ENCODE measurements around the gene INPP4B. TPM values are rescaled to one million over a fixed set of nuclear protein-coding genes. Genes with fewer than 3 reads are reported as not detected.

The INPP4B gene
- total RNA-seq, 1 experiment from 2014 or later = 114 TPM

- CTCF ChIA-PET = no interaction called here
- no peak for DNase-seq
- Mint-ChIP-seq H3K36me3 (ENCODE audit: insufficient read depth, unreplicated experiment) (no peaks in the 10 kb centered on the region), H3K27ac (ENCODE audit: unreplicated experiment) (no peak overlapping the region), H3K4me1 (ENCODE audit: low read depth, unreplicated experiment) (peaks cover 25% of the 10 kb centered on the region), H3K4me3 (ENCODE audit: low read depth, unreplicated experiment) (no peak overlapping the region), H3K9me3 (ENCODE audit: low read depth, unreplicated experiment) (no peaks in the 10 kb centered on the region), H3K27me3 (ENCODE audit: unreplicated experiment) (no peaks in the 10 kb centered on the region)
- intact Hi-C loops (cut with micrococcal nuclease; ENCODE audit: unreplicated experiment) = no loop called here
- BruUV-seq (replicated peaks) = no TSS peak
- no peak for TF ChIP-seq CTCF (IDR thresholded peaks at IDR 0.05; ENCODE audit: unreplicated experiment)
Measured at GRCh38 chr4:142035566-142035965, 810.5 kb downstream of the INPP4B start.

GRCh38 chr4:142034101-142034500, 812.0 kb downstream of the INPP4B start:
- CTCF ChIA-PET = no interaction called here
- H3K27me3 Mint-ChIP-seq (ENCODE audit: unreplicated experiment) = no peaks in the 10 kb centered on the region
- H3K4me3 Mint-ChIP-seq (ENCODE audit: low read depth, unreplicated experiment) = no peak overlapping the region
- no peaks in the 10 kb centered on the region for H3K36me3 Mint-ChIP-seq (ENCODE audit: insufficient read depth, unreplicated experiment)
- no TSS peak for BruUV-seq (replicated peaks)
- no peaks in the 10 kb centered on the region for H3K9me3 Mint-ChIP-seq (ENCODE audit: low read depth, unreplicated experiment)
- no peak overlapping the region for H3K27ac Mint-ChIP-seq (ENCODE audit: unreplicated experiment)
- H3K4me1 Mint-ChIP-seq (ENCODE audit: low read depth, unreplicated experiment) = peaks cover 25% of the 10 kb centered on the region
- intact Hi-C loops (cut with micrococcal nuclease; ENCODE audit: unreplicated experiment) = no loop called here
- TF ChIP-seq CTCF (IDR thresholded peaks at IDR 0.05; ENCODE audit: unreplicated experiment) = no peak
- no peak for DNase-seq

GRCh38 chr4:142030010-142030409, 816.1 kb downstream of the INPP4B start:
- H3K27ac Mint-ChIP-seq (ENCODE audit: unreplicated experiment) = no peak overlapping the region
- H3K9me3 Mint-ChIP-seq (ENCODE audit: low read depth, unreplicated experiment) = no peaks in the 10 kb centered on the region
- no TSS peak for BruUV-seq (replicated peaks)
- no peaks in the 10 kb centered on the region for H3K36me3 Mint-ChIP-seq (ENCODE audit: insufficient read depth, unreplicated experiment)
- CTCF ChIA-PET = no interaction called here
- DNase-seq = no peak
- intact Hi-C loops (cut with micrococcal nuclease; ENCODE audit: unreplicated experiment) = no loop called here
- no peak overlapping the region for H3K4me3 Mint-ChIP-seq (ENCODE audit: low read depth, unreplicated experiment)
- no peak for TF ChIP-seq CTCF (IDR thresholded peaks at IDR 0.05; ENCODE audit: unreplicated experiment)
- H3K27me3 Mint-ChIP-seq (ENCODE audit: unreplicated experiment) = no peaks in the 10 kb centered on the region
- H3K4me1 Mint-ChIP-seq (ENCODE audit: low read depth, unreplicated experiment) = peaks cover 10% of the 10 kb centered on the region

DNA sequence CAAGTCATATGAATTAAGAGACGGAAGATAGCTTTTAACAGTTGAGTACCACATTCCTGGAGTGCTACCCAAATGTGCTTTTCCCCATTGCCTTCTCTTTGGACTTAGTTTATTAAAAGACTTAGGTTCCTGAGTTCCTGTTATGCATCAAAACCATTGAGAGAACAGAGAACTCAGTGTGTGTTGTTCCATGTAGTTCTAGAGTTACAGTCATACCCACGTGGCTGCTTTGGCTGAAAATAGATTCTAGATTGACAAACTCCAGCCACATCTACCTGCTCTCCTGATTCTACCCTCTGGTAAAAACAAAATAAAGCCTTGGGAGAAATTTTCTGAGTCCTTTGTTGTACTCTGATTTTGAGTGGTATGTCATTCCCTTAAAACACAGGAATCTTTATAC, 824.3 kb downstream of the INPP4B start:
- H3K9me3 Mint-ChIP-seq (ENCODE audit: low read depth, unreplicated experiment) = no peaks in the 10 kb centered on the region
- no peak overlapping the region for H3K27ac Mint-ChIP-seq (ENCODE audit: unreplicated experiment)
- BruUV-seq (replicated peaks) = no TSS peak
- CTCF ChIA-PET = no interaction called here
- peaks cover 4% of the 10 kb centered on the region for H3K36me3 Mint-ChIP-seq (ENCODE audit: insufficient read depth, unreplicated experiment)
- no peaks in the 10 kb centered on the region for H3K27me3 Mint-ChIP-seq (ENCODE audit: unreplicated experiment)
- H3K4me1 Mint-ChIP-seq (ENCODE audit: low read depth, unreplicated experiment) = no peaks in the 10 kb centered on the region
- H3K4me3 Mint-ChIP-seq (ENCODE audit: low read depth, unreplicated experiment) = no peak overlapping the region
- intact Hi-C loops (cut with micrococcal nuclease; ENCODE audit: unreplicated experiment) = no loop called here
- DNase-seq = no peak
- TF ChIP-seq CTCF (IDR thresholded peaks at IDR 0.05; ENCODE audit: unreplicated experiment) = no peak

DNA sequence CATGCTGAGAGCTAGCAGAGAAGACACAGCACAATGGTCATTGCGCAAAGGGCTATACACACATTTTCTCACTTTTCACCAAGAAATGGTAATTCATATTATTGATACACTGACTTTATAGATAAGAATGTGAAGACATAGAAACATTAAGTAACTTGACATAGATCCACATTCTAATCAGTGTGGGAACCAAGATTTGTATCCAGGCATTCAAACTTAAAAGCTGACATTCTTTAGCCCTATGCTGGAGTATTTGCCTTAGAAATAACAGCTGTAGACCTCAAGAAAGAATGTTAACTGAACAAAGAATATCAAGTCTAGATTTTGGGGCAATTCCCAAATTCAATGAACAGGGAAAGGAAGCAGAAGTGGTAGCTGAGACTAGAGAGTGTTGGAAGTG, 824.9 kb downstream of the INPP4B start:
- intact Hi-C loops (cut with micrococcal nuclease; ENCODE audit: unreplicated experiment) = no loop called here
- no peaks in the 10 kb centered on the region for H3K9me3 Mint-ChIP-seq (ENCODE audit: low read depth, unreplicated experiment)
- H3K4me1 Mint-ChIP-seq (ENCODE audit: low read depth, unreplicated experiment) = no peaks in the 10 kb centered on the region
- H3K27me3 Mint-ChIP-seq (ENCODE audit: unreplicated experiment) = no peaks in the 10 kb centered on the region
- H3K27ac Mint-ChIP-seq (ENCODE audit: unreplicated experiment) = no peak overlapping the region
- DNase-seq = no peak
- CTCF ChIA-PET = no interaction called here
- peaks cover 4% of the 10 kb centered on the region for H3K36me3 Mint-ChIP-seq (ENCODE audit: insufficient read depth, unreplicated experiment)
- no peak overlapping the region for H3K4me3 Mint-ChIP-seq (ENCODE audit: low read depth, unreplicated experiment)
- TF ChIP-seq CTCF (IDR thresholded peaks at IDR 0.05; ENCODE audit: unreplicated experiment) = no peak
- no TSS peak for BruUV-seq (replicated peaks)
